GM12878 (cell line): ENCODE results near the gene CA6.

Source experiments
- ESRRA ChIP-seq: IDR thresholded peaks from 2 replicates; pipeline ENCODE4 v1.6.1; 2012; ENCODE audit warnings: mild to moderate bottlenecking, low read length, improper control_type of control experiment
- POLR2AphosphoS2 ChIP-seq: IDR thresholded peaks from 2 replicates; pipeline ENCODE4 v1.6.1; 2011; ENCODE audit warnings: low read depth, mild to moderate bottlenecking, low read length, improper control_type of control experiment, moderate library complexity

- TF ChIP-seq ESRRA (no peak), POLR2AphosphoS2 (no peak)
Observed at GRCh38 chr1:9006956-9007615, 61.4 kb downstream of the CA6 start.
